ENCODE results near the gene PRKAB1.
"Not testable (repeated sequence)": the region's sequence is repeated elsewhere in the genome, so short reads cannot be mapped to it uniquely, and the experiment has no call there.

DNA sequence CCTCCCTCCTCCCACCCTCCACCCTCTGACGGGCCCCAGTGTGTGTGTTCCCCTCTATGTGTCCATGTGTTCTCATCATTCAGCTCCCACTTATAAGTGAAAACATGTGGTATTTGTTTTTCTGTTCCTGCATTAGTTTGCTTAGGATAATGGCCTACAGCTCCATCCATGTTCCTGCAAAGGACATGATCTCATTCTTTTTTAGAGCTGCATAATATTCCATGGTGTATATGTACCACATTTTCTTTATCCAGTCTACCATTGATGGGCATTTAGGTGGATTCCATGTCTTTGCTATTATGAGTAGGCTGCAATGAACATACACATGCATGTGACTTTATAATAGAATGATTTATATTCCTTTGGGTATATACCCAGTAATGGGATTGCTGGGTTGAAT is 38.5 kb downstream of the PRKAB1 start:
- TF ChIP-seq EP300, POLR2A (IDR thresholded peaks at IDR 0.05): not testable (repeated sequence)
- TF ChIP-seq, protein P1, sequence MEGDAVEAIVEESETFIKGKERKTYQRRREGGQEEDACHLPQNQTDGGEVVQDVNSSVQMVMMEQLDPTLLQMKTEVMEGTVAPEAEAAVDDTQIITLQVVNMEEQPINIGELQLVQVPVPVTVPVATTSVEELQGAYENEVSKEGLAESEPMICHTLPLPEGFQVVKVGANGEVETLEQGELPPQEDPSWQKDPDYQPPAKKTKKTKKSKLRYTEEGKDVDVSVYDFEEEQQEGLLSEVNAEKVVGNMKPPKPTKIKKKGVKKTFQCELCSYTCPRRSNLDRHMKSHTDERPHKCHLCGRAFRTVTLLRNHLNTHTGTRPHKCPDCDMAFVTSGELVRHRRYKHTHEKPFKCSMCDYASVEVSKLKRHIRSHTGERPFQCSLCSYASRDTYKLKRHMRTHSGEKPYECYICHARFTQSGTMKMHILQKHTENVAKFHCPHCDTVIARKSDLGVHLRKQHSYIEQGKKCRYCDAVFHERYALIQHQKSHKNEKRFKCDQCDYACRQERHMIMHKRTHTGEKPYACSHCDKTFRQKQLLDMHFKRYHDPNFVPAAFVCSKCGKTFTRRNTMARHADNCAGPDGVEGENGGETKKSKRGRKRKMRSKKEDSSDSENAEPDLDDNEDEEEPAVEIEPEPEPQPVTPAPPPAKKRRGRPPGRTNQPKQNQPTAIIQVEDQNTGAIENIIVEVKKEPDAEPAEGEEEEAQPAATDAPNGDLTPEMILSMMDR (IDR thresholded peaks at IDR 0.05) = not testable (repeated sequence)
